Posterior vena cava (tissue), 2 donors: ENCODE data around the gene LIMS1. TPM values are rescaled to one million over a fixed set of nuclear protein-coding genes. Genes with fewer than 3 reads are reported as not detected.

Experiments used
- total RNA-seq, 2 donors: library from RNA; stranded (reverse); fragmentation: NEBNext Ultra II Directional; extraction: Animal tissue kit (Norgen Biotek cat#: 25700); gene quantifications; one replicate each; pipeline ENCODE4 v1.2.1, GENCODE V29; 2021
- donor health status: DM: yes; HTN: yes; CAD: no.
- donor health status: DM: yes; HTN: yes; CAD: no.

The LIMS1 gene
- total RNA-seq, 2 donors from 2014 or later = 58.6 to 68.9 TPM

Other genes starting within 250 kb of the LIMS1 start
- 1 to 10 TPM in 1 of 2 donors, not detected in 1; 1.1 TPM for gene SULT1C2, start 245.6 kb upstream of the LIMS1 start, total RNA-seq
- gene SULT1C4, start 156.5 kb upstream of the LIMS1 start, total RNA-seq = 1 to 10 TPM; 2.7 to 2.8 TPM
- 10 to 100 TPM; 35.8 to 39.8 TPM for gene GCC2, start 85.3 kb upstream of the LIMS1 start, total RNA-seq
- 10 to 100 TPM; 63.7 to 67.1 TPM for gene RANBP2, start 185.0 kb downstream of the LIMS1 start, total RNA-seq